ENCODE measurements around the gene PRPF31.

DNA sequence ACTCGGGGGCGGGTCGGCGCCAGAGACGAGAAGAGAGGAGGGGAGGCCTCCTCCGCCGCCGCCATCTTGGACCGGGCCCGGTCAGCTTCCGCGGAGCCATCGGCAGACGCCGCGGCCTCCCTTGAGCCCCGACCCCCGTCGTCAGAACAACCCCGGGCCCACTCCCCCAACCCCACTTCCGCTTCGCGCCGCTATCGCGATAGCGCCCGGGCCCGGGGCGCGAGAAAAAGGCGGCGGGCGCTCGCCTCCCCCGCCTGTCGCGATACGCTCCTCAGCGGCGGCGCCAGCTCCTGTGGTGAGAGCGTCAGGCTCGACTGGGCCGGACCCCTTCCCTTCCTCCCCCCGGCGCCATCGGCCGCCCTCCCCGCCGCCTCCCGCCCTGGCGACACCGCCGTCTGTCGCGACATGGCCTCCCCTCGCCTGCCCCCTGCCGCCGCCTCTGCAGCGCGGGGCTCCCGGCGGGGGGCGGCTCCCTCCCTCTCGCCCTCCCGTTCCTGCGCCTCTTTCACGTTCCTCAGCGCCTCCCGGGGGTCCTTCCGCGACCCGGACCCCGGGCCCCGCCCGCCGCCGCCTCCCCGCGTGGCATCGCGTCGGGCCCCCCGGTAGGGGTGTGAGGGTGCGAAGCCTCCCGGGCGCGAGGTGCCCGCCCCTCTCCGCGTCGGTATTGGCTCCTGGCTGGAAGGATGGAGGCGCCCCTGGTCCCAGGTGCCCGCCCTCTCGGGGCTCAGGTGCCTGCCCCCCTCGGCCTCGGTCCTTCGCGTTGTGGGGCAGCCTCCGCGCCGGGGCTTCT is 22.3 kb downstream of the PRPF31 start, which contains the start of gene CNOT3:
- TF ChIP-seq, protein P1, sequence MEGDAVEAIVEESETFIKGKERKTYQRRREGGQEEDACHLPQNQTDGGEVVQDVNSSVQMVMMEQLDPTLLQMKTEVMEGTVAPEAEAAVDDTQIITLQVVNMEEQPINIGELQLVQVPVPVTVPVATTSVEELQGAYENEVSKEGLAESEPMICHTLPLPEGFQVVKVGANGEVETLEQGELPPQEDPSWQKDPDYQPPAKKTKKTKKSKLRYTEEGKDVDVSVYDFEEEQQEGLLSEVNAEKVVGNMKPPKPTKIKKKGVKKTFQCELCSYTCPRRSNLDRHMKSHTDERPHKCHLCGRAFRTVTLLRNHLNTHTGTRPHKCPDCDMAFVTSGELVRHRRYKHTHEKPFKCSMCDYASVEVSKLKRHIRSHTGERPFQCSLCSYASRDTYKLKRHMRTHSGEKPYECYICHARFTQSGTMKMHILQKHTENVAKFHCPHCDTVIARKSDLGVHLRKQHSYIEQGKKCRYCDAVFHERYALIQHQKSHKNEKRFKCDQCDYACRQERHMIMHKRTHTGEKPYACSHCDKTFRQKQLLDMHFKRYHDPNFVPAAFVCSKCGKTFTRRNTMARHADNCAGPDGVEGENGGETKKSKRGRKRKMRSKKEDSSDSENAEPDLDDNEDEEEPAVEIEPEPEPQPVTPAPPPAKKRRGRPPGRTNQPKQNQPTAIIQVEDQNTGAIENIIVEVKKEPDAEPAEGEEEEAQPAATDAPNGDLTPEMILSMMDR (IDR thresholded peaks at IDR 0.05) = no peak
- TF ChIP-seq POLR2A (IDR thresholded peaks at IDR 0.05) = peak; percentile 68 to 89
- TF ChIP-seq EP300 (IDR thresholded peaks at IDR 0.05) = peak; percentile 9 to 92
